ENCODE data around the gene GPR152.
"Not testable (repeated sequence)": the region's sequence is repeated elsewhere in the genome, so short reads cannot be mapped to it uniquely, and the experiment has no call there.

GPR152 gene

DNA sequence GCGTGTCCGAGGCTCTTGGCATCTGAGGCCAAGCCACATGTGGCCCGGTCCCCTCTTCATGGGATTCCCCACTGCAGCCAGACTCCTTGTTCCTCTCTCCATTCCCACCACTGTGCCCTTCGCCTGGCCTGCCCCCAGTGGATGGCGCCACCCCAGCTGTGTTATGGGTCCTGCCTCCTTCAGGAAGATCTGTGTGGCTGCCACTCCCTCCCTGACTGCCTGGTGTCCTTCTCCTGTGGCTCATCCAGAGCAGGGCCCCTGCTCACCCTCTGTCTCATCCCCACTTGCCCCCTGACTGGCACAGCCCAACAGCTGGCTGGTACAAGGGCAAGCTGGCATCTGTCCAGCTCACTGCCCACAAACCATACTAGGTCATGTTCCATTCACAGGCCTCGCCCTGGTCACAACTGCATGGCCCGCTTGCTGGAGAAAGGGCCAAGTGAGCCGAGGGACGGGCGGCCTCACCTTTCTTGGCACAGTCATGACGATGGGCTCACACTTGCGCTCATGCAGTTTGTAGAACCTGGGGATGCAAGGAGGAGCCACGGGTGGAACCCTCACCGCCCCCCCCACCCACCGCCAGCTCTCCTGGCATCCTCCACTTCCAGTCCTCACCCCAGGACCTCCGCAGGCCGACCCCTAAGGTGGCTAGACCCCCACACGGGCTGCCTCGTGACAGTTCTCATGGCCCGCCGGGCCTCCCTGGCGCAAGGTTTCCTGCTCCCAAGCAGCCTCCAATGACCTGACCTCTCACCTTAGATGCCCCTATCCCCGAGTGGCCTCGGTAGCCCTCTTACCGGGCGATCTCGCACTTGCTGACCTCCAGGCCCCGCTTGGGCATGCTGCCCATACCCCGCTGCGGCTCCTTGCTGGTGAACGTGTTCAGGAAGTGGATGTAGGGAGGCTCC lies 13.0 kb downstream of the GPR152 start:
- DNase-seq (ENCODE audit: low read depth): no peak

GRCh38 chr11:67438158-67438902 lies 14.2 kb downstream of the GPR152 start:
- peak; percentile 49 for DNase-seq (ENCODE audit: low read depth)

GRCh38 chr11:67437809-67438157 lies 14.7 kb downstream of the GPR152 start:
- DNase-seq (ENCODE audit: low read depth): no peak

- DNase-seq (ENCODE audit: low read depth): peak; percentile 62
Measured at GRCh38 chr11:67437082-67437808, 15.3 kb downstream of the GPR152 start, which contains the start of gene PTPRCAP. Gene PTPRCAP (minus strand): TSS chr11:67437682. CDS start chr11:67437619, 63 bp downstream.

GRCh38 chr11:67436459-67437081 lies 16.0 kb downstream of the GPR152 start:
- DNase-seq (ENCODE audit: low read depth): no peak

DNA sequence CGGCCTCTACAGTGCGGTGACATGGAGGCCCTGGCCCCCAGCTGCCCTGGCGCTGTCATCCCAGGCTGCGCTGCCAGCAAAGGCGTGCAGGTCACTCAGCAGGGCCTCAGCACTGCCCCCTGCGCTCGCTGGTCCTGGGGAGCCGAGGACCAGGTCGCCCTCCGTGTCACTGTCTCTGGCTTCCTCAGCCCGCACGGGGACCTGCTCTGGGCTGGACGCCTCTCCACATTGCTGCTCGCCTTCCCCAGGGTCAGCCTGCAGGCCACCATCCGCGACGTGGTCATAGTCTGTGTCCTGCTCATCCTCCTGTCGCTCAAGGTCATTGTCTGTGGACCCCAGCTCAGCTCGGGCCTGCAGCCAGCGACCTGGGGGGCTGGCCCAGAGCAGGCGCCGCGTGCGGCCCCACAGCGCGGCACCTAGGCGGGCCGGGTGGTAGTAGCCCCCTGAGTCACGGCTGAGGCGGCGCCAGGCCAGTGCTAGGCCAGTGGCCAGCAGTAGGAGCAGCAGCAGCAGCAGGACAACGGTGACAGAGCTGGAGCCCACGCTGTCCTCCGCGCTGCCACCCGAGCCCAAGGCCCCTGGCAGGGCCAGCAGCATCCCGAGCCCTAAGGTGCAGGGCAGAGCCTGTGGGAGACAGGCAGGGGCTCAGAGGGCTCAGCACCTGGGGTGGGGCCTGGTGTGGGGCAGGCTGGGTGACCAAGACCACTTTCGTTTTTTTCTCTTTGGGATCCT lies 16.6 kb downstream of the GPR152 start:
- no peak for DNase-seq (ENCODE audit: low read depth)

DNA sequence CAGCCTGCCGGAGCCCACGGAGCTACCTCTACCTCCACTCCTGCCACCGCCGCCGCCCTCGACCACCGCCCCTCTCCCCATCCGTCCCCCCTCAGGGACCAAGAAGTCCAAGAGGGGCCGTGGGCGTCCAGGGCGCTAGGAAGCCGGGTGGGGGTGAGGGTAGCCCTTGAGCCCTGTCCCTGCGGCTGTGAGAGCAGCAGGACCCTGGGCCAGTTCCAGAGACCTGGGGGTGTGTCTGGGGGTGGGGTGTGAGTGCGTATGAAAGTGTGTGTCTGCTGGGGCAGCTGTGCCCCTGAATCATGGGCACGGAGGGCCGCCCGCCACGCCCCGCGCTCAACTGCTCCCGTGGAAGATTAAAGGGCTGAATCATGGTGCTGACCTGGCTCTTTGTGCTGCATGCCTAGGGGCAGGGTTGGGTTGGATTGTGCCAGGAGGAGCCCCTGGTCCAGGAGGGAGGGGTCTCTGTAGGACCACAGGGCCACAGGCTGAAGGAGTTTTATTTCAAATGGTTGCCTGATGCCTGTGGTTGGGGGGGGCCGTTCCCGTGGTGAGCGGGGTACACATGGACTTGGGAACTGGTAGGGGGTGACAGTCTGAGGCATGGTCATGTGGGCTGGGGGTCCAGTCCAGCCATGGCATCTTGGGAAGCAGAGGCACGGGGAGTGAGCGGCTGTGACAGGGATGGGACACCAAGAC lies 17.4 kb downstream of the GPR152 start:
- no peak for DNase-seq (ENCODE audit: low read depth)

DNA sequence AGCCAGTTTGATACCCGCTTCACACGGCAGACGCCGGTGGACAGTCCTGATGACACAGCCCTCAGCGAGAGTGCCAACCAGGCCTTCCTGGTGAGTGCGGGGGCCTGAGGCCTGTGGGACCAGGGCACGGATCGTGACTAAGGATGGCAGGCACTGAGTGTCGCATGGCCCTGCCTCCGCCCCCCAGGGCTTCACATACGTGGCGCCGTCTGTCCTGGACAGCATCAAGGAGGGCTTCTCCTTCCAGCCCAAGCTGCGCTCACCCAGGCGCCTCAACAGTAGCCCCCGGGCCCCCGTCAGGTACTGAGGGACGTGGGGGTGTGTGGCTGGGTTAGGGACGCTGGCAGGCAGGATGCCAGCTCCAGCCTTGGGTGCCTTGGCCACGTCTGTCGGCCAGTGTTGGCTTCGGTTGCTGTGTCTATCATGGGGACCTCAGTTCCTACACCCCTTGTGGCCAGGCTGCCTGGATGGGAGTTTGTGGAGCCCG lies 18.1 kb downstream of the GPR152 start:
- DNase-seq (ENCODE audit: low read depth): no peak

- no peak for DNase-seq (ENCODE audit: low read depth)
Measured at GRCh38 chr11:67433536-67434394, 18.8 kb downstream of the GPR152 start.

DNA sequence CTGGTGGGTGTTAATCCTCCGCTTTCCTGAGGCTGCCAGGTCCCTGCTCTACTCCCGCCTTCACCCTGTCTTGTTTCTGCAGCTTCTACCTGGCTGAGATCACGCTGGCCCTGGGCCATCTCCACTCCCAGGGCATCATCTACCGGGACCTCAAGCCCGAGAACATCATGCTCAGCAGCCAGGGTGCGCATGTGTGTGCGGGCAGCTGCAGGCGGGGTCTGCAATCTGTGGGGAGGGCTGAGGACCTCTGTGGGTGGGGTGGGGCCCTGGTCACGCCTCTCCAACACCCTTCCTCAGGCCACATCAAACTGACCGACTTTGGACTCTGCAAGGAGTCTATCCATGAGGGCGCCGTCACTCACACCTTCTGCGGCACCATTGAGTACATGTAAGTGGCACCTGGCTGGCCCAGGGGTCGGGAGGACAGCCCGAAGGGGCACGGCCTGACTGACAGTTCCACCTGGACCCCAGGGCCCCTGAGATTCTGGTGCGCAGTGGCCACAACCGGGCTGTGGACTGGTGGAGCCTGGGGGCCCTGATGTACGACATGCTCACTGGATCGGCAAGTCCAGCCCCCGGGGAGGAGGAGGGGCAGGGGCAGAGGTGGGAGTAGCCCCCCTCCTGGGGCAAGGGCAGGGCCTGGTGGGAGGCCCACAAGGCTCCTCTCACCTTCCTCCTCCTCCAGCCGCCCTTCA lies 19.7 kb downstream of the GPR152 start:
- DNase-seq (ENCODE audit: low read depth): no peak

GRCh38 chr11:67431346-67432249 lies 20.9 kb downstream of the GPR152 start:
- DNase-seq (ENCODE audit: low read depth): no peak

- no peak for DNase-seq (ENCODE audit: low read depth)
Measured at GRCh38 chr11:67429722-67430121, 22.8 kb downstream of the GPR152 start.

GRCh38 chr11:67429038-67429668 lies 23.4 kb downstream of the GPR152 start:
- DNase-seq (ENCODE audit: low read depth): no peak

- peak; percentile 100 for DNase-seq (ENCODE audit: low read depth)
Measured at GRCh38 chr11:67428052-67429001, 24.2 kb downstream of the GPR152 start, which contains the start of gene RPS6KB2. Gene RPS6KB2 (plus strand): TSS chr11:67428494. CDS start chr11:67428546, 52 bp downstream.

- not testable (repeated sequence) for DNase-seq (ENCODE audit: low read depth)
Measured at GRCh38 chr11:67427364-67427859, 25.1 kb downstream of the GPR152 start.

All from stimulated activated CD8-positive, alpha-beta memory T cell treated with anti-CD3 and anti-CD28 coated beads, Interleukin-12 subunit alpha, Interleukin-12 subunit beta, amount 100 ng/mL, for 1 hour (primary cell).